HG03175 (cell line): Measurements from ENCODE around the gene MCTP1.

ENCODE experiments used
- ATAC-seq: cut with Tn5 transposase; IDR thresholded peaks from one replicate; pipeline ENCODE4 v1.9.1; 2021; ENCODE audit warnings: mild to moderate bottlenecking, moderate library complexity; ENCODE audit not compliant: unreplicated experiment

MCTP1 gene

GRCh38 chr5:95080441-95080840 is 204.5 kb downstream of the MCTP1 start:
- ATAC-seq, result no peak

DNA sequence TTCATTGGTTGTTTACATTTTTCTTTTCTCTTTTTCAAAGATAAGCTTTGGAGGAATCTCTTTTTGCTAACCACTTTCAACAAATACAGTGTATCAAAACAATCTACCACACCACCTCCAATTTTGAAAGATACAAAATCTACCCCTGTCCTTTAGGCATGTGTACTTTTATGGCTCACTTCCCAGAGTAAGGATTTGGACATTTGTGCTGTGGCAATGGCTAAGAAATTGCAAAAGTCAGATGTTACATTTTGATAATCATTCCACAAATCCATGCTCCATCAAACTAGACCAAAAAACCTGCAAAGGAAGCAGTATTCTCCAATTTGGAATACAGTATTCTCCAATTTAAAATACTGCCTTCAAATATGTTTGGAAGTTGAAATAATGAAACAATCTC is 204.9 kb downstream of the MCTP1 start:
- no peak for ATAC-seq

DNA sequence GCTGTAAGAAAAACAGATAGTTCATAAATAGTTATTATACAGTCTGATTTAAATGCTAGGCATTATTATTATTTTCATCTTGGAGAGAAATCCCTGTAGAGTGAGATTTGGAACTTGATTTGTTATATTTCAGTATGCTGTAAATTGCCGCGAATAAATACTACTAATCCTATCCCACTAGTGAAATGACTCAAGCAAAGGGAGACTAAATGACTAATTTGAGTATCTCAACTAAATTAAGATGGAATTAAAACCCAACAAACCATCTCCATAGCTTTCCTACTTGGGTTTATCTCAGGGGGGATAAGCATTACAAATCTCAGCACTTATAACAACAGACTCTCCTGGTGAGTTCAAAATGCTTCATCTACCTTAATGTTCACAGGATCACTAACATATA is 206.0 kb downstream of the MCTP1 start:
- no peak for ATAC-seq

DNA sequence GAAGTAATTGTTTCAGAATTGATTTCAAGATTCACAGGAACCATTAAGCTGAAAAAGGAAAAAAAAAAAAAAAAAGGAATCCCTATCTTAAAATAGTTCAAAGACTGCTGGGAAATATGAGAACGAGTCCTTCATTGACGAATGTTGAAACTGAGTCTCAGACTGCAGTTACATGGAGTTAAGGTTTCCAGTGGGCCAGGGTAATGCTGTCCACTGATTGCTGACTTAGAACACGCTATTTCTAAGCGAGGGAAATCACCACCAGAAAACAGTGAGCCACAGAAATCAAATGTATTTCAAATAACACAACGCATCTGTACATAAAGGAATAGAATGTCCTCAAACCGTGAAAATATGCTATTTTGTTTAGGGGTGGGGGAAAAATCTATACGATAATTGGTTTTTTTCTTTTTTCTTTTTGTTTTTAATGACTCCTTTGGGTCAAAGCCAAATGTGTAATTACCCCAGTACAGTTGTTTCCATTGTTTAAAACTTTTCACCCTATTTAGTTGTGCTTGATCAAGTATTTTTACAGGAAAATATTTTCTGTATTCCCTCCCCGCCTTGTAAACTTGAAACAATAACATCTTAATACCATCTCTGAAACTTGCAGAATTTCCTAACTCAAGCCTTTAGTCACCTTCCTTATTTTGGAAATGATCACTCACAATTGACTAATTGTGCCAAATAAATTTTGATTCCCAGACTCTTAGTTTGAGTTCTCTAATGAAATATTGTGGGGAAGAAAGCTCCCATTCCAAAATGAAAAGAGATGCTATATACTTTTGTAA is 208.3 kb downstream of the MCTP1 start:
- no peak for ATAC-seq

DNA sequence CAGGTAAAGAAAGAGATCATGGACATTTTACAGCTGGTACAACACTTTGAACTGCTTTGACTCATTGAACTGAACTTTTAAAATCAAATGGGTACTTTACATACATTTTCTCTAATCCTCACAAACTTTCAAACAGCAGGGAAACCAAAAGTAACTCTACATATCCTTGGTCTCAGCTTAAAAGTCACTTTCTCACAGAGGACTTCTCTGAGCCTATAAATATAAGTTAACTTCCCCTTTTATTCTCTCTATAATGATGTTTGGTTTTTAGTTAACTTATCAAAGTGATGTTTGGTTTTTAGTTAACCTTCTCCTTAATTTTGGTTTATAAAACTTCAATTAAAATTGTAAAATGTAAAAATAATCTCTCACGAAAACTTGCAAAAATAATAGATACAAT is 209.8 kb downstream of the MCTP1 start:
- ATAC-seq, result no peak

GRCh38 chr5:95072281-95072680 is 212.6 kb downstream of the MCTP1 start:
- no peak for ATAC-seq

DNA sequence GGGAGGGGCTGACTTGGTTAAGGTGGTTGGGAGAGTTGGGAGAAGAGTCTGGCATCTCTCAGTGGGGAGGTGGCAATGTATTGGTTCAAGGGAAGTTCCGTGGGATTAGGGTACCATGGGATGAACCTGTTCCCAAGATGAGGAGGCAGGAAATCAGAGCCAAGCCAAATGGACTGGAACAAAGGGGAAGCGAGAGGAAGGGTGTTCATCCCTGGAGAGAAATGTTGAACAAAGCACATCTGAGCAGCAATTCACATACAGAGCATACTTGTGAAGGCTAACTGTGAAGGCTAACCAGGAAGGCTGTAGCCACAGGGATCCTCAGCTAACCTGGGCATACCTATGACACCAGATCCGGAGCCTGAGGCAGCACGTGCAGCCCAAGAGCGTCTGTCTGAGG is 214.0 kb downstream of the MCTP1 start:
- peak; percentile 9 for ATAC-seq

DNA sequence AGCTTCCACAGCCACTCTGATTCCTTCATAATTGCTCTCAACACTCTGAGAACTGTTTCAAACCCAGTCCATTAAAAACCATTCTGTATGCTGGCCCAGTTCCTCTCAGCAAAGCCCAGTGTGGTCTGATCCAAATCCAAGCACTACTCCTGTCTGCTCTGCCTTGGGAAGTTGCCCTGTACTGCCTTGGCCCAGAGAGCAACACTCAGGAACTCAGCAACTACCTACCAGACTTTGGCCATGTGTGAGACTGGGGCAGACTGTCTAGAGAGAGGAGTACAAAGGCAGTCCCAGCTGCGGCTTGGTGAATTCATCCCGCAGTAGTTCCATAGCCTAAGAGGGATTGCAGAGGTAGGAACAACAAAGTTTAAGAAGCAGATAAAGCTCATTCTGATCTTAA is 214.4 kb downstream of the MCTP1 start:
- ATAC-seq, result no peak

- ATAC-seq, result no peak
Observed at GRCh38 chr5:95069948-95070347, 214.9 kb downstream of the MCTP1 start.

- no peak for ATAC-seq
Observed at GRCh38 chr5:95069021-95069420, 215.9 kb downstream of the MCTP1 start.

GRCh38 chr5:95068289-95068910 is 216.5 kb downstream of the MCTP1 start:
- peak; percentile 52 for ATAC-seq

DNA sequence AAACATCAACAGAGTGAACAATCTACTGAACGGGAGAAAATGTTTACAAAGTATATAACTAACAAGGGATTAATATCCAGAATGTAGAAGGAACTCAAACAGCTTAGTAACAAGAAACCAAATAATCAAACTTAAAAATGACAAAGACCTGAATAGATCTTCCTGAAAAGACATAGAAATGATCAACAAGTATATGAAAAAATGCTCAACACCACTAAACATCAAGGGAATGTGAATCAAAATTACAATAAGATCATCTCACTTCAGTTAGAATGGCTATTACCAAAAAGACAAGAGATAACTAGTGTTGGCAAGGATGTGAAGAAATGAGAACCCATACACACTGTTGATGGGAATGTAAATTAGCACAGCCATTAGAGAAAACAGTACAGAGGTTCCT is 218.8 kb downstream of the MCTP1 start:
- no peak for ATAC-seq

DNA sequence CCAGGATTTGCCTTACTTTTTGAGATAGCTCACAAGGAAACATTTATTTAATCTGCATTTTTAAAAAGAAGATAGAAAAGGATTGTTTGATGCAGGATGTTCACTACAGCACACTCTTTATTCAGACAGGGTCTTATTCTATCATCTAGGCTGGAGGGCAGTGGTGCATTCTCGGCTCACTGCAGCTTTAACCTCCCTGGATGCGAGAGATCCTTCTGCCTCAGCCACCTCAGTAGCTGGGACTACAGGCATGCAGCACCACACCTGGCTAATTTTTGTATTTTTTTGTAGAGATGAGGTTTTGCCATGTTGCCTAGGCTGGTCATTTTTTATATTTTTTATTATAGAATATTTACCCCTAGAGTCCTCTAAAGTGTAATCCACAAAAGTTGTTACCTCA is 221.4 kb downstream of the MCTP1 start:
- no peak for ATAC-seq

- no peak for ATAC-seq
Observed at GRCh38 chr5:95060098-95060497, 224.8 kb downstream of the MCTP1 start.

- no peak for ATAC-seq
Observed at GRCh38 chr5:95059636-95060035, 225.3 kb downstream of the MCTP1 start.

- ATAC-seq, result no peak
Observed at GRCh38 chr5:95057615-95058014, 227.3 kb downstream of the MCTP1 start.

- no peak for ATAC-seq
Observed at GRCh38 chr5:95053253-95053652, 231.6 kb downstream of the MCTP1 start.

DNA sequence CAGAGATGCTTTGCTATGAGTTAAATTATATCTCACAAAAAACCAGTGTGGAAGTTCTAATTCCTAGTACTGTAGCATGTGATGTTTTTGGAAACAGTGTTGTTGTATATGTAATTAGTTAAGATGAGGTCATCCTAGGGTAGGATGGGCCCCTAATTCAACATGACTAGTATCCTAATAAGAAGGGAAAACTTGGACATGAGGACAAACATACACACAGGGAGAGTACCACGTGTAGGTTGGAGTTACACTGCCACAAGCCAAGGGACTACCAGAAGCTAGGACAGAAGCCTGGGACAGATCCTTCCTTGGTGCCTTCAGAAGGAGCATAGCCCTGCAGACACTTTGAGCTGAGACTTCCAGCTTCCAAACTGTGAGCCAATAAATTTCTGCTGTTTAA is 234.2 kb downstream of the MCTP1 start:
- ATAC-seq, result no peak

DNA sequence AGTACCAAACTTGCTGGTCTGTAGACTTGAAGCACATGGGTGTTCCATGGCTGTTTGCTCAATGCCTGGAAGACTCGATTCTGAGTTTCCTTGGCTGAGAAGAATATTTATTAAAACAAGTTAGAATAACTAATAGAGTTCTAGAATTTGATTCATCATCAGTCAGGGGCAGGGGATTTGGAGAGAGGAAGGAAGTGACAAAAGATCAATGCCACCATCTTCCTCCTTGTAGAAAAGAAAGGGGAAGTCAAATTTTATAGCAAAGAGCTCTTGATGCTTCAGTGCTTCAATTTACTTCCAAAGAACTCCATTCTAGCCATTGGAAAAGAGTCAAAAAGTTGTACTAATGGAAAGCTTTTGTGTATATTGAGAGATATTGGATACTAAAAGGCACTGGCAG is 236.3 kb downstream of the MCTP1 start:
- ATAC-seq, result no peak

GRCh38 chr5:95045181-95045965 is 239.5 kb downstream of the MCTP1 start:
- ATAC-seq, result no peak

DNA sequence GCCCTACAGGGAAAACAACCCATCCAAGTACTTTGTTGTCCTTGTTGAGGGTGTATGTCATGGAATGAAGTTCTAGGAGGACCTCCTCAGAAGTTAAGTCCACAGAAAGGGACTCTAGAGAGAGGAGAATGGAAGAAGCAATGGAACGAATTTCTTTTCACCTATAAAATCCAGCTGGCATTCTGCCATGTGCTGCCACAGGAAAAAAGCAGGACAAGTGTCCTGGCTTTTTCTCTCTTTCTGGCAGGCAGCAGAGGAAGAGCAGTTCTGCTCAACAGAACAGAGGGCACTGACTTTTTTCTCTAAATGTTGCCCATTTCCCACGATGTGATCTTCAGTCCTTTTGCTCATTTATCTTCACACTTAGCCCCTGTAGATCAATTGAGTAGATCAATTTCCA is 240.8 kb downstream of the MCTP1 start:
- ATAC-seq, result no peak

GRCh38 chr5:95043648-95044047 is 241.2 kb downstream of the MCTP1 start:
- no peak for ATAC-seq
